GM12878 (cell line): ENCODE results near the gene ILRUN. TPM values are rescaled to one million over a fixed set of nuclear protein-coding genes. Genes with fewer than 3 reads are reported as not detected.

Experiments
- ATAC-seq: fragments of 200-7000 bp; cut with Tn5 transposase; 3 replicates; pipeline ENCODE4 v1.9.1; 2020; ENCODE audit warnings: mild to moderate bottlenecking, moderate library complexity
- BruUV-seq: library from RNA; stranded (reverse); fragments of 400-500 nt; replicated peaks from 2 replicates; lab custom pipeline; 2021; lab: Mats Ljungman, UMichigan
- CTCF ChIA-PET: fragments of 300-600 bp; sonication (Branson Sonifier 250); formaldehyde crosslinking; extraction: SDS; loops from one replicate; lab custom pipeline; 2021; ENCODE audit warnings: inconsistent platforms; lab: Yijun Ruan, JAX
- POLR2A ChIA-PET: fragments of 350-600 bp; formaldehyde crosslinking; extraction: SDS; loops from one replicate; lab custom pipeline; 2021; ENCODE audit warnings: inconsistent platforms; lab: Charles Lee
- RAD21 ChIA-PET: fragments of 300-600 bp; sonication (Branson Sonifier 250); formaldehyde crosslinking; loops from one replicate; lab custom pipeline; 2023; ENCODE audit warnings: antibody characterized with exemption; ENCODE audit not compliant: unreplicated experiment; lab: Charles Lee
- SMC1A ChIA-PET: fragments of 300-600 bp; sonication (Branson Sonifier 250); formaldehyde crosslinking; loops from one replicate; lab custom pipeline; 2023; ENCODE audit not compliant: unreplicated experiment, uncharacterized antibody; lab: Charles Lee
- DNase-seq: peaks from one replicate; pipeline ENCODE4 v3.0.0-alpha.2; 2011; ENCODE audit warnings: low read depth, low spot score
- FAIRE-seq: peaks from 3 replicates; lab custom pipeline; 2011; peaks lifted over from hg19 to GRCh38; lab: Jason Lieb, UNC
- H2AFZ ChIP-seq: 2 replicates; pipeline ENCODE4 v1.6.0; 2011; ENCODE audit warnings: low read depth, low read length, control low read depth; ENCODE audit not compliant: control insufficient read depth
- H3K27ac ChIP-seq: 2 replicates; pipeline ENCODE4 v1.5.1; 2011; ENCODE audit warnings: control low read depth; ENCODE audit not compliant: control insufficient read depth, insufficient read depth
- H3K27me3 ChIP-seq, 2 experiments: replicated peaks in 1 of 2; 2 replicates each; pipeline versions ENCODE4 v1.6.0 to v1.6.1; 2011; ENCODE audit warnings: low read length in 1 of 2; ENCODE audit not compliant: control insufficient read depth in 2 of 2, insufficient read depth in 2 of 2
- H3K36me3 ChIP-seq, 2 experiments: 2 replicates each; pipeline ENCODE4 v1.5.1; 2011; ENCODE audit warnings: low read length in 1 of 2; ENCODE audit not compliant: control insufficient read depth in 2 of 2, insufficient read depth in 2 of 2
- H3K4me1 ChIP-seq: 2 replicates; pipeline ENCODE4 v1.6.1; 2011; ENCODE audit warnings: mild to moderate bottlenecking, low read length, moderate library complexity, mixed read lengths; ENCODE audit not compliant: control insufficient read depth, insufficient read depth
- H3K4me2 ChIP-seq: 2 replicates; pipeline ENCODE4 v1.6.0; 2011; ENCODE audit warnings: control low read depth; ENCODE audit not compliant: control insufficient read depth, insufficient read depth
- H3K4me3 ChIP-seq: fragments of 200-600 bp; sonication (generic); 2 replicates; pipeline ENCODE4 v1.5.1; 2016
- H3K79me2 ChIP-seq: 2 replicates; pipeline ENCODE4 v1.6.0; 2011; ENCODE audit warnings: low read length; ENCODE audit not compliant: control insufficient read depth, insufficient read depth
- H3K9ac ChIP-seq: 2 replicates; pipeline ENCODE4 v1.8.0; 2011; ENCODE audit warnings: low read length, control low read depth, mixed read lengths; ENCODE audit not compliant: control insufficient read depth, insufficient read depth
- H3K9me3 ChIP-seq: replicated peaks from 3 replicates; pipeline ENCODE4 v1.5.1; 2011; ENCODE audit warnings: mild to moderate bottlenecking, low read length; ENCODE audit not compliant: control insufficient read depth, insufficient read depth
- H4K20me1 ChIP-seq: 2 replicates; pipeline ENCODE4 v1.6.0; 2011; ENCODE audit not compliant: control insufficient read depth, insufficient read depth
- CBX5 ChIP-seq: sonication (generic); IDR thresholded peaks from 2 replicates; pipeline ENCODE4 v1.6.1; 2016; ENCODE audit warnings: low read depth, moderate library complexity, mild to moderate bottlenecking, inconsistent platforms
- CHD1 ChIP-seq: IDR thresholded peaks from 2 replicates; pipeline ENCODE4 v1.6.1; 2012; ENCODE audit warnings: low read depth, low read length, improper control_type of control experiment
- GATAD2B ChIP-seq: fragments of 450-650 bp; conservative IDR thresholded peaks from 2 replicates; pipeline ENCODE4 v1.6.1; 2017; ENCODE audit warnings: low read depth, mild to moderate bottlenecking, moderate library complexity
- HSF1 ChIP-seq: fragments of 150-350 bp; IDR thresholded peaks from 2 replicates; pipeline ENCODE4 v1.6.1; 2014; ENCODE audit warnings: mild to moderate bottlenecking, low read depth, low read length
- POU2F2 ChIP-seq: IDR thresholded peaks from 3 replicates; pipeline ENCODE4 v1.6.1; 2011; ENCODE audit warnings: low read depth, mild to moderate bottlenecking, low read length, borderline replicate concordance
- RBBP5 ChIP-seq: fragments of 200-600 bp; sonication (generic); conservative IDR thresholded peaks from 2 replicates; pipeline ENCODE4 v1.6.1; 2016
- RUNX3 ChIP-seq: IDR thresholded peaks from 2 replicates; pipeline ENCODE4 v1.6.1; 2012; ENCODE audit warnings: low read length, inconsistent platforms
- SMAD1 ChIP-seq: fragments of 450-650 bp; IDR thresholded peaks from 2 replicates; pipeline ENCODE4 v1.6.1; 2018; ENCODE audit warnings: mild to moderate bottlenecking, low read depth; ENCODE audit not compliant: partially characterized antibody
- SMC3 ChIP-seq: IDR thresholded peaks from 2 replicates; pipeline ENCODE4 v1.6.1; 2011; ENCODE audit warnings: low read length, improper control_type of control experiment, borderline replicate concordance
- SRF ChIP-seq, 2 experiments: IDR thresholded peaks; 2 replicates each; pipeline ENCODE4 v1.6.1; 2011; ENCODE audit warnings: low read depth in 2 of 2, low read length in 2 of 2, mild to moderate bottlenecking in 1 of 2, moderate library complexity in 1 of 2
- USF1 ChIP-seq: IDR thresholded peaks from 2 replicates; pipeline ENCODE4 v1.6.1; 2011; ENCODE audit warnings: borderline replicate concordance, low read depth, mild to moderate bottlenecking, moderate library complexity, mixed read lengths, low read length; ENCODE audit not compliant: insufficient read depth; ENCODE audit errors: extremely low read length
- WGBS: methylation state at CpG from one replicate; pipeline ENCODE4 v1.1.6; 2016; ENCODE audit warnings: low lambda C conversion rate; ENCODE audit not compliant: insufficient replicate concordance, insufficient coverage; ENCODE audit errors: missing lambda C conversion rate; 5-methylcytosine and 5-hydroxymethylcytosine counted together
- in situ Hi-C: fragments of 300-500 bp; cut with MboI; formaldehyde crosslinking; loops from 9 replicates; pipeline ENCODE4 v1.14.3; 2018; ENCODE audit warnings: mixed read lengths
- intact Hi-C: fragments of 100-400 bp; cut with micrococcal nuclease; formaldehyde crosslinking; loops from one replicate; pipeline ENCODE4 v1.14.2; 2022; ENCODE audit not compliant: unreplicated experiment
- polyA plus RNA-seq, 11 experiments: library from polyadenylated mRNA; depleted of rRNA in 4 of 11; unstranded in 6 of 11; stranded (reverse) in 5 of 11; fragments of >200 nt; fragmentation: Nextera tagmentation in 4 of 11; fragmentation: Illumina TruSeq in 1 of 11; extraction: Ambion mirVana in 4 of 11; extraction: Trizol in 1 of 11; gene quantifications; 1 replicate in 1 of 11; 2 replicates in 10 of 11; pipeline versions ENCODE4 v1.2.1 to v1.2.3, GENCODE V29; 2011 to 2016; ENCODE audit warnings: inconsistent platforms in 2 of 11, missing spikeins in 2 of 11, low read depth in 1 of 11
- total RNA-seq, 4 experiments: library from RNA; depleted of rRNA in 3 of 4; stranded (reverse); fragments of >200 nt in 3 of 4; fragmentation: Illumina TruSeq in 1 of 4; extraction: Trizol in 1 of 4; gene quantifications; 2 replicates each; pipeline versions ENCODE4 v1.2.1 to v1.2.3, GENCODE V29; 2013 to 2021
- TF ChIP-seq, protein P1 (sequence below): IDR thresholded peaks from 2 replicates; pipeline ENCODE4 v1.6.1; 2011; ENCODE audit warnings: mild to moderate bottlenecking, low read depth, low read length, moderate library complexity; ENCODE audit not compliant: insufficient replicate concordance
- TF ChIP-seq, protein P2 (sequence below): IDR thresholded peaks from 2 replicates; pipeline ENCODE4 v1.6.1; 2012; ENCODE audit warnings: mild to moderate bottlenecking, low read depth, low read length
- TF ChIP-seq, protein P3 (sequence below): fragments of 450-650 bp; IDR thresholded peaks from 2 replicates; pipeline ENCODE4 v1.6.1; 2014; ENCODE audit warnings: mild to moderate bottlenecking

The ILRUN gene
- total and polyA plus RNA-seq, 10 of the 15 experiments (the other 5 are each of a cell fraction or from before 2014, with no cell fraction given): 21.0 to 114 (median 48.9) TPM

GRCh38 chr6:34697904-34698559, 1.5 kb upstream of the ILRUN start:
- H3K27me3 ChIP-seq: no peaks in the 10 kb centered on the region
- in situ Hi-C loops (no loop called here), intact Hi-C loops (loop anchor here (5.0 kb wide), 4 partner anchors 59 to 189 kb away; partner anchors contain the start of genes ANKS1A, SNRPC and TAF11)
- H3K27ac ChIP-seq: no peak overlapping the region
- H3K4me3 ChIP-seq: peak overlapping the region; percentile 75
- H4K20me1 ChIP-seq: no peaks in the 10 kb centered on the region
- H3K36me3 ChIP-seq: no peaks in the 10 kb centered on the region
- no peak for FAIRE-seq
- BruUV-seq: no TSS peak
- H3K9ac ChIP-seq: no peak overlapping the region
- ChIA-PET RAD21 (interaction anchor here (1.3 to 6.0 kb wide), 2 partner anchors 24 to 41 kb away, joined by 3 to 60 read pairs; no protein-coding TSS in a partner anchor), SMC1A (interaction anchor here (0.5 to 7.9 kb wide), 4 partner anchors 14 to 170 kb away, joined by 3 to 100 read pairs (median 24); no protein-coding TSS in a partner anchor), CTCF (interaction anchor here (2.2 kb wide), 1 partner anchor 59 kb away, joined by 10 read pairs; no protein-coding TSS in a partner anchor), POLR2A (interaction anchor here (0.7 to 3.4 kb wide), 4 partner anchors 10 to 42 kb away, joined by 3 to 47 read pairs (median 22); no protein-coding TSS in a partner anchor)
- no peaks in the 10 kb centered on the region for H3K9me3 ChIP-seq
- 36% methylated on average over 5 of the region's 5 CpGs for WGBS
- H3K79me2 ChIP-seq: peaks cover 41% of the 10 kb centered on the region
- no peak for DNase-seq
- no peaks in the 10 kb centered on the region; the same call in 1 of the 2 replicates for H3K4me1 ChIP-seq
- peak overlapping the region; percentile 98; the same call in 1 of the 2 replicates for H3K4me2 ChIP-seq
- TF ChIP-seq HSF1 (no peak), USF1 (no peak), GATAD2B (no peak), RBBP5 (no peak), SRF (IDR thresholded peaks at IDR 0.05; ENCODE audit: low read depth in 2 of 2, low read length in 2 of 2) (no peak), RUNX3 (no peak), POU2F2 (no peak), CBX5 (no peak), SMC3 (no peak), CHD1 (no peak), SMAD1 (no peak)
- TF ChIP-seq, protein P1, sequence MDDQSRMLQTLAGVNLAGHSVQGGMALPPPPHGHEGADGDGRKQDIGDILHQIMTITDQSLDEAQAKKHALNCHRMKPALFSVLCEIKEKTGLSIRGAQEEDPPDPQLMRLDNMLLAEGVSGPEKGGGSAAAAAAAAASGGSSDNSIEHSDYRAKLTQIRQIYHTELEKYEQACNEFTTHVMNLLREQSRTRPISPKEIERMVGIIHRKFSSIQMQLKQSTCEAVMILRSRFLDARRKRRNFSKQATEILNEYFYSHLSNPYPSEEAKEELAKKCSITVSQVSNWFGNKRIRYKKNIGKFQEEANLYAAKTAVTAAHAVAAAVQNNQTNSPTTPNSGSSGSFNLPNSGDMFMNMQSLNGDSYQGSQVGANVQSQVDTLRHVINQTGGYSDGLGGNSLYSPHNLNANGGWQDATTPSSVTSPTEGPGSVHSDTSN: no peak
- TF ChIP-seq, protein P2, sequence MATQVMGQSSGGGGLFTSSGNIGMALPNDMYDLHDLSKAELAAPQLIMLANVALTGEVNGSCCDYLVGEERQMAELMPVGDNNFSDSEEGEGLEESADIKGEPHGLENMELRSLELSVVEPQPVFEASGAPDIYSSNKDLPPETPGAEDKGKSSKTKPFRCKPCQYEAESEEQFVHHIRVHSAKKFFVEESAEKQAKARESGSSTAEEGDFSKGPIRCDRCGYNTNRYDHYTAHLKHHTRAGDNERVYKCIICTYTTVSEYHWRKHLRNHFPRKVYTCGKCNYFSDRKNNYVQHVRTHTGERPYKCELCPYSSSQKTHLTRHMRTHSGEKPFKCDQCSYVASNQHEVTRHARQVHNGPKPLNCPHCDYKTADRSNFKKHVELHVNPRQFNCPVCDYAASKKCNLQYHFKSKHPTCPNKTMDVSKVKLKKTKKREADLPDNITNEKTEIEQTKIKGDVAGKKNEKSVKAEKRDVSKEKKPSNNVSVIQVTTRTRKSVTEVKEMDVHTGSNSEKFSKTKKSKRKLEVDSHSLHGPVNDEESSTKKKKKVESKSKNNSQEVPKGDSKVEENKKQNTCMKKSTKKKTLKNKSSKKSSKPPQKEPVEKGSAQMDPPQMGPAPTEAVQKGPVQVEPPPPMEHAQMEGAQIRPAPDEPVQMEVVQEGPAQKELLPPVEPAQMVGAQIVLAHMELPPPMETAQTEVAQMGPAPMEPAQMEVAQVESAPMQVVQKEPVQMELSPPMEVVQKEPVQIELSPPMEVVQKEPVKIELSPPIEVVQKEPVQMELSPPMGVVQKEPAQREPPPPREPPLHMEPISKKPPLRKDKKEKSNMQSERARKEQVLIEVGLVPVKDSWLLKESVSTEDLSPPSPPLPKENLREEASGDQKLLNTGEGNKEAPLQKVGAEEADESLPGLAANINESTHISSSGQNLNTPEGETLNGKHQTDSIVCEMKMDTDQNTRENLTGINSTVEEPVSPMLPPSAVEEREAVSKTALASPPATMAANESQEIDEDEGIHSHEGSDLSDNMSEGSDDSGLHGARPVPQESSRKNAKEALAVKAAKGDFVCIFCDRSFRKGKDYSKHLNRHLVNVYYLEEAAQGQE: no peak
- TF ChIP-seq, protein P3, sequence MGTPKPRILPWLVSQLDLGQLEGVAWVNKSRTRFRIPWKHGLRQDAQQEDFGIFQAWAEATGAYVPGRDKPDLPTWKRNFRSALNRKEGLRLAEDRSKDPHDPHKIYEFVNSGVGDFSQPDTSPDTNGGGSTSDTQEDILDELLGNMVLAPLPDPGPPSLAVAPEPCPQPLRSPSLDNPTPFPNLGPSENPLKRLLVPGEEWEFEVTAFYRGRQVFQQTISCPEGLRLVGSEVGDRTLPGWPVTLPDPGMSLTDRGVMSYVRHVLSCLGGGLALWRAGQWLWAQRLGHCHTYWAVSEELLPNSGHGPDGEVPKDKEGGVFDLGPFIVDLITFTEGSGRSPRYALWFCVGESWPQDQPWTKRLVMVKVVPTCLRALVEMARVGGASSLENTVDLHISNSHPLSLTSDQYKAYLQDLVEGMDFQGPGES: no peak
- no peak for ATAC-seq
- H2AFZ ChIP-seq: peak overlapping the region; percentile 96; the same call in 1 of the 2 replicates
